Smooth muscle cell of the pulmonary artery (primary cell): Measurements from ENCODE around the gene BUD31. TPM values are rescaled to one million over a fixed set of nuclear protein-coding genes. Genes with fewer than 3 reads are reported as not detected.

Experiments used
- total RNA-seq: library from RNA; depleted of rRNA; stranded (reverse); fragments of >200 nt; gene quantifications from 2 replicates; pipeline ENCODE4 v1.2.3, GENCODE V29; 2014

The BUD31 gene
- total RNA-seq, result 61.6 and 70.4 TPM in 2 replicates

DNA sequence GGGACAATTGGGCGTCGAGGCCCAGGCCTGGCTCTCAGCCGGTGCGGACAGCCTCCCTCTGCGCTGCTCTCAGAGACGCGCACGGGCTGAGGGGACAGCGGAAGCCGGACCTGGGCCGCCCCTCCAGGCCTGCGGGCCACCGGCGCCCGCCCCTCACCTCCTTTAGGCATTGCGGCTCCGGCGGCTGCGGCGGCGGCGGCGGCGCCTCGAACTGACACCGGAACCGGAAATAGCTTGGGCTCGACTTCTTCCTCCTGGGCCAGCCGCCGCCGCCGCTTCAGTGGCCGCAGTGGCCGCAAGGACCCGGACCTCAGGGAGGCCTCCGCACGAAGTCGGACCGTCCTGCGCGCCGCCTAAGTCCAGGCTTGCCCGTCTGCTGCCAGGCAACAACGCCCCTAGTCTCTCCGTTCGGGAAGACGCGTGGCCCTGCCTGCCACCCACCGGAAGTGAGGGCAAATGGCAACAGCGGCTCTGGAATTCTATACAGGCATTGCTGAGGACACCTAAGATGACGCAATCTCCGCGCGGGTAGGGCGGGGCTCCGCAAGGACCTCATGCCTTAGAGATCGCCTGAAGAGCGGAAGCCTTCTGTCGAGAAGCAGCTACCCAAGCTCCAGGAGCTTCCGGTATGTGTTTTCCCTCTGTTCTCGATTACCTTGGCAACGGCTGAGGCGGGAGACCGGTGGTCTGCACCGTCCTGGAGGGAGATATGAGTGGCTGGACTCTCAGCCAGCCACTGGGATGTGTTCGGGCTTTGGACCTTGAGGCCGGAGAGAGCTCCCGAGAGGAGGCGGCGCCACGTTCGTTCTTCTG is at the start of gene BUD31, which contains the start of gene PDAP1:
Gene BUD31 (plus strand): TSS at position 591 of the 813 bp plus-strand sequence. CDS start 2,124 bp downstream, outside the sequence.
Gene PDAP1 (minus strand): TSS at position 219 of the 813 bp plus-strand sequence. CDS start 49 bp downstream, at position 170.

DNA sequence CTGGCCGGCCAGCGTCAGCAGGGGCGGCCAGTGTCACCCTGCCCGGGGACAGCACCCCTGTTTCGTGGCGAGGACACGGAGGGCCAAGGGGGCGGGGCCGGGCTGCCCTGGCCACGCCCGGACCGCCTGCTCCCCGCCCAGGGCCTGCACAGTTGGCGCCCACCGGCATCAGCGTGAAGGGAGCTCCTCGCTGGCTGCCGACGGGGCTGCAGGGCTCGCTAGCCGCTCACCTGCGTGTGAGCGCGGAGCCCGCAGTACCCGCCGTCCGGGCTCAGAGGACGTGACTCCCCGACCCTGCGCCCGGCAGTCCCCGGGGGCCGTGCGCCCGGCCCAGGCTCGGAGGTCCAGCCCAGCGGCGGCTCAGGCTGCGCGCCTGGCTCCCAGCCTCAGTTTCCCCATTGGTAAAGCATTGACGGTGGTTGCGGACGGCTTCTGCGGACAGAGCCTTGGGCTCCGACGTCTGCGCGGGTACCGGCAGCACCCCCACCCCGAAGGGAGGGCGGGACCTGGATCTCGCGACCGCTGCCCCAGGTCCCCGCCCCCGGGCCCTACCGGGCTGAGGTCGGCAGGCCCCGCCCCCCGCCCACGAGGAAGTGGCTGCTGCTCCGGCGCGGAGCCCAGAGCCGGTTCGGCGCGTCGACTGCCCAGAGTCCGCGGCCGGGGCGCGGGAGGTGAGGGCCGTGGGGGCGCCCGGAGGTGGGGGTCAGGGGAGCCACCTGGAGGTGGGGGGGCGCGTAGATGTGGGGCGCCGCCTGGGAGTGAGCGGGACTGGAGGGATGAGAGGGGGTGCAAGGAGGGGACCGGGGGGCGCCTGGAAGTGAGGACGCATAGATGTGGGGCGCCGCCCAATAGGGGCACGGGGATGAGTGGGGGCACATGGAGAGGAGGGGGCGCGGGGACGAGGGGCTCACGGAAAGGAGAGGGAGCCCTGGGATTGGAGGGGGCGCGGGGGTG is 34.4 kb upstream of the BUD31 start, which contains the start of gene ARPC1B:
Gene ARPC1B (plus strand): TSS at position 620 of the 954 bp plus-strand sequence. CDS start 10,985 bp downstream, outside the sequence.

DNA sequence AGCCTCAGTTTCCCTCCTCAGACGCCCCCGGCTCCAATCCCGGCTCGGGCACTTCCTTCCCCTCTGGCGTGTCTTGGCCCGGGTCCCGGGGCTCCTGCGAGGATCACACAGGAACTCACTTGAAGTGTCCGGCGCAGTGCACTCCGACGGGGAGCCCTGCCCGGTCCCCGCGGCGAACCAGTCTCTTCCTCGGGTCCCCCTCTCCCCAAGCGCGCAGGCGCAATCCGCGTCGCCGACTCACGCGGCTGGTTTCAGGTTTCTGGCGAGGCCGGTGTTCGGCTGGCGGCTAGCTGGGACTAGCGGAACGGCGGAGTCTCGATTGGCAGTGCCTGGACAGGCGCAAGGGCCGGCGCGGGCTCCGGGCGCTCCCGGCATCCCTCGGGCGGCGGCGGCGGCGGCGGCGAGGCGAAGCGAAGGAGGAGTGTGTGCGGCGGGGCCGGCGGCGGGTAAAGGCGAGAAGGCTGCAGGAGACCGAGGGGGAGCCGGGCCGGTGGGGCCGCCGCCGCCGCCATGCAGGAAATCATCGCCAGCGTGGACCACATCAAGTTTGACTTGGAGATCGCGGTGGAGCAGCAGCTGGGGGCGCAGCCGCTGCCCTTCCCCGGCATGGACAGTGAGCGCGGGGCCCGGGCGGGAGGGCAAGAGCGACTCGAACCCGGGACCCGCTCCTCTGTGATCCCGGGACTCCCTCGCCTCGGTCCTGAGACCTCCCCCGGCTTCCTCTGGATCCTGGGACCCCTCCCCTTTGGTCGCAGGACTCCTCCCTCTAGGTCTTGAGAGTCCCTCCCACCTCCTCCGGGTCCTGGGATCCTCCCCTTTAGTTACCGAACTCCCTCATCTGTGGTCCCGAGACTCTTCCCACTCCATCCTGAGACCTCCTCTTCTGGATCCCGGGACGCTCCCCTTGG is 30.1 kb downstream of the BUD31 start, which contains the start of the genes CPSF4 and PTCD1:
Gene CPSF4 (plus strand): TSS at position 371 of the 908 bp plus-strand sequence. CDS start 140 bp downstream, at position 511.
Gene PTCD1 (minus strand): TSS at position 226 of the 908 bp plus-strand sequence. CDS start 3,556 bp downstream, outside the sequence.

Other genes starting within 250 kb of the BUD31 start
- gene KPNA7, start 200.9 kb upstream of the BUD31 start, total RNA-seq, result not detected in 2 replicates
- not detected in 2 replicates for gene MYH16, start 136.1 kb upstream of the BUD31 start, total RNA-seq
- gene ARPC1A, start 83.1 kb upstream of the BUD31 start, total RNA-seq, result 198 and 257 TPM in 2 replicates
- 359 and 812 TPM in 2 replicates for gene ARPC1B, start 34.2 kb upstream of the BUD31 start, total RNA-seq
- 22.6 and 26.3 TPM in 2 replicates for gene PDAP1, start 372 bp upstream of the BUD31 start, total RNA-seq
- gene PTCD1, start 29.8 kb downstream of the BUD31 start, total RNA-seq, result 6.8 and 7.8 TPM in 2 replicates
- gene CPSF4, start 30.0 kb downstream of the BUD31 start, total RNA-seq, result 24.5 and 31.0 TPM in 2 replicates
- gene ATP5MF, start 57.2 kb downstream of the BUD31 start, total RNA-seq, result 122 and 167 TPM in 2 replicates
- 3.6 and 4.2 TPM in 2 replicates for gene ZNF789, start 63.9 kb downstream of the BUD31 start, total RNA-seq
- 15.5 and 19.4 TPM in 2 replicates for gene ZNF394, start 91.3 kb downstream of the BUD31 start, total RNA-seq
- 8.1 and 10.5 TPM in 2 replicates for gene ZKSCAN5, start 95.7 kb downstream of the BUD31 start, total RNA-seq
- 5.5 and 7.3 TPM in 2 replicates for gene FAM200A, start 143.1 kb downstream of the BUD31 start, total RNA-seq
- 52.6 and 62.3 TPM in 2 replicates for gene ZNF655, start 149.7 kb downstream of the BUD31 start, total RNA-seq
- gene TMEM225B, start 189.3 kb downstream of the BUD31 start, total RNA-seq, result 0.52 and 1.1 TPM in 2 replicates
- 11.8 and 12.9 TPM in 2 replicates for gene ZSCAN25, start 208.0 kb downstream of the BUD31 start, total RNA-seq